SKM-1 (cell line): ENCODE data around the gene FGG.
"Not testable (repeated sequence)": the region's sequence is repeated elsewhere in the genome, so short reads cannot be mapped to it uniquely, and the experiment has no call there.

ENCODE experiments used
- DNase-seq: peaks from one replicate; lab custom pipeline; 2025; ENCODE audit not compliant: unreplicated experiment; lab: John Stamatoyannopoulos, UW

The FGG gene

GRCh38 chr4:154611833-154612232 is 623 bp downstream of the FGG start:
- DNase-seq = no peak

- no peak for DNase-seq
Observed at GRCh38 chr4:154610582-154610981, 1.9 kb downstream of the FGG start.

- DNase-seq = no peak
Observed at GRCh38 chr4:154609532-154609931, 2.9 kb downstream of the FGG start.

DNA sequence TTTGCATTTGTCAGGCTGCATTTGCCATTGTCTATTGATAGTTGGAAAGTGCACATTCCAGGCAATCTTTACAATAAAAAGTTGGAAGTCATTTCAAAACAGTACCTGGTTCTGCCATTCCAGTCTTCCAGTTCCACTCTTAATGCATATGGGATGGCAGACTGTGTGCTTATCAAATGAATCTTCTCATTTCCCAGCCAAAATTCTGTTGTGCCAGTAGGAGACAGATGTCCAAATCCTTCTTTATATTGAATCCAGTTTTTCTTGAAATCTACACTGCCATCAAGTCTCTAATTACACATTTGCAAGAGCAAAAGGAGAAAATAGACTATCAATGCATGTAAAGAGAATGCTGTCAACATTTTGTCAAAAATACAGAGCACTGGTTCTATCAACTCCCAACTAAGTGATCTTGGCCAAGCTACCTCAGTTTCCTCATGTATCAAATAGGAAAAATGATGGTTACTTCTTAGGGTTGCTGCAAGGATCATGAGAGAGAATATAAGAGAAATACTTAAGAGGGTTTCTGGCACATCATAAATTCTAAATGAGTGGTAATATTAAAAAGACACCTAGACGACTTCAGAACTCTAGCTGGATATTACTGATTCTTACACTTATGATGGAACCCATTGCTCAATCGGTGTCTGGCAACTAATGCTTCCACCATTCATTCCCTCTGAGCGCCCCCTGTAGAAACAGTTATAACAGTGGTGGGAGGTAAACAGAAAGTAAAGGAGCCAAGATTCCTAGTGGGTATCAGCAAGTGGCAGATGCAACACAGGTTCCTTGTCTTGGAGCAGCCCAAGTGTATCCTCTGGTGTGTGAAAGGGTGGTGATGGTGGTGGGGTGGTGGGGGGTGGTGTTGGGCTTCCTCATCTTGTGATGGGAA is 3.8 kb downstream of the FGG start:
- no peak for DNase-seq

DNA sequence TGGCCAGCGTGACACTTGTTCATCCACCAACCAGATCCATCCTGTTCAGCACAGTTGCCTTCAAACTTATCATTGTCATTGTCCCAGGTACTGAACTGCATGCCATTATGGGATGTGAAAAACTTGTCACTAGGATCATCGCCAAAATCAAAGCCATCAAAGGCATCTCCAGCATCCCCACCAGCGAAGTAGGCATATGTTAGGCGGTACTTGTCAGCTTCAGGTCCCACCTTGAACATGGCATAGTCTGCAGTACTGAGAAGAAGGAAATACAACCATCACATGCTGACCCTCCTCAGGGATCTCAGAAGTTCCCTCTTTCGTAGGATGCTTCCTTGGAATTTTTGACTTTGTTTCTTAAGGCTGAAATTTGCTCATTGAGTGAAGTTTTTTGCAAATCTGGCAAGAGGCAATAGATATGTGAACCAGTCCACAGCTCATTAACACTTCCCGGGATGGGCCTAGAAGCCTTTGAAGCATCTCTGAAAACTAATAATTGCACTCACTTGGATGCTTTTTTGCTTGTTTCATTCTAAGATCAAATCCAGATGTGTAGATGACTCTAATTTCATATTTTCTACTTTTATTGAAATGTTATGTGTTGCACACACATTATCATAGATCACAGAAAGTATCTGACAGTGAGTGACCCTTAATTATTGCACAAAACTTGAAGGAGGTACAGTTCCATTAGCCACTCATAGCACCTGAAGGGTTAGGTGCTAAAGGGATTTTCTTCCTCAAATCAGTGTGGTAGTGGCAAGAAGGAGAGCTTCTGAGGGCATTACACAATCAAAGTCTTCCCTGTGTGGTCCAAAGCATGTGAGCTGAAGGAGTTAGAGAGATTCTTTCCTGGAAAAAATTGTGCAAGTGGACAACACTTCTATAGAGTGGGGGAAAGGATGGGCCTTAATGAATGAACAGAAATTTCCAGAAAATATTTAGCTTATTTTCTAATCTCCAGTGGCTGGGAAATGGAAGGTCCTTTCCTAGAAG is 5.4 kb downstream of the FGG start:
- DNase-seq = no peak

DNA sequence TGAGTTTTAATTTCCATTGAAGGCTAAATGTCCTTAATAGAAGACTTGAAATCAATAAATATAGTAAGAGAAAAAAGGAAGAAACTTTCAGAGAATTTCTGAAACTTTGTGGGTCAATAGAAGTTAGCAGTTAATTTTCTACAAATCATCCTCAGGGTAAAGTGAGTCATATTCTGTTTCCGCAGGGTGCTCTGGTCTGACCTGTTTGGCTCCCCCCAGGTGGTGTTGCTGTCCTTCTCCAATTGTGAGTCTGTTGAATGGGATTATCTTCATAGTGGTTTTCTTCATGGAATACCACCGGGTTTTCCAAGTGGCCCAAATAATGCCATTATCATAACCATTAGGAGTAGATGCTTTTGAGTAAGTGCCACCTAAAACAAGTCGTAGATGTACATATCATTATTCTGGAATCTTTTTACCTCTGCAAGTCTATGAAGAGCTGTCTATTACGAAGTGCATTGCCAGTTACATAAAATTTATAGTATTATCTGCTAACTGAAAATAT is 7.7 kb downstream of the FGG start:
- no peak for DNase-seq

GRCh38 chr4:154603033-154603943 is 9.2 kb downstream of the FGG start:
- no peak for DNase-seq

DNA sequence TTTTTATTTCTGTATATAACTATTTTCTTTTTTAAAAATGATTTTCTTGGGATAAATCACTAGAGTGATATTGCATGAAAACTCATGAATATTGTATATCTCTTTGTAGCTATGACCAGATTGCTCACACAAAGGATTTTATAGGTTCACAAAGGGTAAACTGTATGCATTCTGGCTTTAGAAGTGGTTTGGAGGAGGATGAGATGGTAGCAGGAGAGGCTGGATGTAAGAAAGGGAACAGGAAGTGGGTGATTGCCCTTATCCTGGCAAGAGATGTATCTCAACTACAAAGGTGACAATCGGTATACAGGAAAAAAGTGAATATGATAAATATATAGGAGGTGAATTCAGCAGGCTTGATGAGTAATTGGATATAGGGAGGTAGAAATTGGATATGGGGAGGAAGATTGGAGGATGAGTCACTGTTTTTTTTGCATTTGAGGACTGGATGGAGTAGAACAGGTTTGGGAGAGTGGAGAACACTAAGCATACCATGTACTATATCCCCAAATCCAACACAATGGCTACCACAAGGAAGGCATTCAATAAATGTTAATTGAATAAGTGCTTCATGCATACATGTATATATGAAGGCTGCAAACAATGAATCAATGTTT is 9.9 kb downstream of the FGG start:
- no peak for DNase-seq

DNA sequence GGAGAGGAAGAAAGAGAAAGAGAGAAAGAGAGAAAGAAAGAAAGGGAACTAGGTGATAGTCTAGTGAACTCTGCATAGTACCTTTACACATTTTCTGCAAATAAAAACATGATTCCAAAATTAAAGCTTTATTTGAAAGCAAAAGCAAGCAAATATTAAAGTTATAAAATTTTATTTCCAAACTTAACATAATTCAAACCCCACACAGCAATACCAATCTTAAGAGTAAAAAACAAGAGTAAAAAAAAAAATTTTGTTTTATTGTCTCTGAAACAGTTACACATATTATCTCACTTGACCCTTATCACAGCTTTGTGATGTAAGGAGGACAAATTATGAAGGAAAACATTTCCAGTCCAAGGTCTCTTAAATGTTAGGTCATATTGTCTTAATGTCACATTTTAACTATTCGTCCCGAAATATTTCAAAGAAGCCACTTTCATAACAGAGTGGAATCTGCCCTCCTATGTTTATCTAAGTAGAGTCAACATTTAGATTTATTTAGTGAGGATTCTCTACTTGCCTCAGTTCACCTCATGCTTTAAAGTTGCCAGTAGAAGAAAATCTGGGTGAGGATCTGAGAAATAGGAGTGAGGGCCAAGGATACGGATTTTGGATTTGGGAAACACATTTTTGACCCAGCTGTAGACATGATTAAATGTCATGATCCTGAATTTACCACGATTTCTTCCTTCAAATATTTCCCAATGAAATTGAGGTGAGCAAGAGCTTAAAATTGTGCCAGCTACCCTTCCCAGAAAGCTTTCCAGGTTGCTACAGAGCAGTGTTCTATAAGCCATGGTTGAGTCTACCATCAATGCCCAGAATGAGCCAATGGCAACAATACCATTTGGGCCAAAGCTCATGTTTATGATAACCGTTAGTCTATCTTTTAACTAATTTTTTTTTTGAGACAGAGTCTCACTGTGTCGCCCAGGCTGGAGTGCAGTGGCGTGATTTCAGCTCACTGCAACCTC is 14.4 kb downstream of the FGG start:
- no peak for DNase-seq

GRCh38 chr4:154597281-154597680 is 15.2 kb downstream of the FGG start:
- not testable (repeated sequence) for DNase-seq

- no peak for DNase-seq
Observed at GRCh38 chr4:154595807-154596206, 16.6 kb downstream of the FGG start.

- DNase-seq = not testable (repeated sequence)
Observed at GRCh38 chr4:154594343-154594742, 18.1 kb downstream of the FGG start.

- DNase-seq = no peak
Observed at GRCh38 chr4:154593868-154594267, 18.6 kb downstream of the FGG start.

GRCh38 chr4:154591890-154592289 is 20.6 kb downstream of the FGG start:
- DNase-seq = no peak

DNA sequence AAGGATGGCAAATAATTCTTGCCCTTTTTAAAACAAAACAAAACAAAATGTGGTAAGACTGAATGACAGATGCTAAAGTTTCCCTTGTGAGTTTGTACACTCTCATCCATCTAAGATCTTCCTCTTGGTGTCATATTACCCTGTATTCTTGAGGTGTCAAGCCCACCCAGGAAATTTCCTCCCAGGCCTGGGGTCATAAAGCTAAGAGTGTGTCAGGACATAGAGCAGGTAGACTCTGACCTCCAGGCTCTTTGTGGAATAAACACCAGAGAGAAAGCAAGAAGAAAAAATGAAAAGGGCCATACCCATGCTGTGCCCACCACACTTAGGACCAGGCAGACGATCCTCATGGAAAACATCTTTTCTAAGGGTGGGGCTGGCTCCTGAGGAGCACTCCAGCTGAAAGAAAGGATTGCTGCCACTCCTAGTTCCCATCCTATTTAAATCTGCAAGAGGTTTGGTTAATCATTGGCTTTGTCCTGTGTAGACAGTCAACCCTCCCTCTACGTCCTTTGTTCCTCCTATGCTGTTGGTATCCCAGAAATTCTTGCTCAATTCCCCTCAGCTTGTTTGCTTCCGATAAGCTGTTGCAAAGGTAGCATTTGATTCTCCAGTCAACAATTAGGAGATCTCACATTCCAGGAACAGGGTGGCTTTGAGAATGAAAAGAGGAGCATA is 22.0 kb downstream of the FGG start, which contains the start of gene FGA:
FGA (minus strand) TSS at position 414 of the 678 bp plus-strand sequence; CDS start at position 359, 55 bp downstream.
- no peak for DNase-seq

DNA sequence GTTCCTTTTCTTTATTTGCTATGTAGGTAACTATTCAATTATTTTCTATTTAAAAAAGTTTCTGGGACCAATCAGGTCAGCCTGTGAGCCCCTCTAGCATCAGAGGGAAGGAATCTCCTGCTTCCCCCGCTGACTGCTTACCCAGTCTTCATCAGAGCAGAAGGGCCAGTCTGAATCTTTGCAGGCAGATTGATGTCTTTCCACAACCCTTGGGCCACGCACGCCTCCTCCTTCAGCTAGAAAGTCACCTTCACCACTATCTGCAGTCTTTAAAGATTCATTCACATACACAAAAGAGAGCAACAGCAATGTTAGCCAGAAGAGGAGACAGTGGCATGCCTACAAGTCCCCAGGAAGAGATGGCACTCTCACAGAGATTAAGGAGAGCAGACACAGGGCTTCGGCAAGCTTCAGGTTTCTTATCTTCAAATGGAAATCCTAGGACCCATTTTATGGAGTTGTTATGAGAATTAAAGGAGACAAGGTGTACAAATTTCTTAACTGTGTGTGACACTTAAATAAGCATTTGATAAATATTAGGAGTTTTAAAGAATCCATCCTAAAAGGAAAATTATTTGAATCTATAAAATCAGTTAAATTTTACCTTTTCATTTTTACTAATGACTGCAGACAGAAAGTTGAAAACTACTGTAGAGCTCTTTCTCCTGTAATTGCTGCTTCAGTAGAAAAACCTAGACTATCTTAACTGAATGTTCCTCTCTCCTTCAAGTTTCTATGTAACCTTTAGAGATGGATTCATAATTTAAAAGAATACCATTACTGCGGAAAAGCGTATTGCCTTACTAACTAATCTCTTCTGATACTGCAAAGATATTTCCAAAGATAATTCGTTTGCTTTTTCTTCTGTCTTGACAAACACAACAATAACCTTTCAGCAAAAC is 22.9 kb downstream of the FGG start:
- no peak for DNase-seq

- DNase-seq = no peak
Observed at GRCh38 chr4:154588198-154588597, 24.3 kb downstream of the FGG start.
